Thyroid gland (tissue), 4 donors: ENCODE results near the gene ADCY9. TPM values are rescaled to one million over a fixed set of nuclear protein-coding genes. Genes with fewer than 3 reads are reported as not detected.
A peak's percentile ranks its signal among the peaks of the same experiment; 100 is the strongest.

Experiments used
- DNase-seq, 2 donors: peaks; one replicate each; pipeline ENCODE4 v3.0.0-alpha.2; 2019
- H3K27ac ChIP-seq, 3 donors: fragments of 200-600 bp; sonication (generic); 1 replicate in 2 of 3; 2 replicates in 1 of 3; pipeline ENCODE4 v1.5.1; 2016 to 2019; ENCODE audit warnings: mild to moderate bottlenecking in 1 of 3, moderate library complexity in 1 of 3
- H3K27me3 ChIP-seq: fragments of 200-600 bp; sonication (generic); one replicate; pipeline ENCODE4 v1.5.1; 2019
- H3K36me3 ChIP-seq, 2 donors: fragments of 200-600 bp; sonication (generic); one replicate each; pipeline ENCODE4 v1.5.1; 2016 to 2019
- H3K4me1 ChIP-seq, 2 donors: fragments of 200-600 bp; sonication (generic); one replicate each; pipeline ENCODE4 v1.5.1; 2017 to 2019
- H3K4me3 ChIP-seq, 3 donors: fragments of 200-600 bp; sonication (generic); replicated peaks in 1 of 3; 1 replicate in 2 of 3; 2 replicates in 1 of 3; pipeline ENCODE4 v1.5.1; 2016; ENCODE audit warnings: mild to moderate bottlenecking in 1 of 3
- H3K9me3 ChIP-seq: fragments of 200-600 bp; sonication (generic); one replicate; pipeline ENCODE4 v1.5.1; 2017
- POLR2A ChIP-seq, 2 donors: fragments of 450-650 bp; IDR thresholded peaks; one replicate each; pipeline ENCODE4 v1.6.1; 2017; ENCODE audit warnings: antibody characterized with exemption in 2 of 2, mild to moderate bottlenecking in 2 of 2, moderate library complexity in 1 of 2
- WGBS, 2 donors: methylation state at CpG; one replicate each; pipeline ENCODE4 v1.1.5; 2017; 5-methylcytosine and 5-hydroxymethylcytosine counted together
- intact Hi-C: fragments of 100-400 bp; cut with DNase I; formaldehyde crosslinking; loops from one replicate; pipeline ENCODE4 v1.15.1; 2023
- total RNA-seq, 4 donors: library from RNA; depleted of rRNA; stranded (reverse); fragments of >200 nt; gene quantifications; one replicate each; pipeline ENCODE4 v1.2.3, GENCODE V29; 2016
- TF ChIP-seq, protein P1 (sequence below), 6 experiments: fragments of 200-600 bp in 3 of 6; fragments of 450-650 bp in 3 of 6; sonication (generic) in 3 of 6; IDR thresholded peaks; one replicate each; pipeline ENCODE4 v1.5.1; 2016 to 2019; ENCODE audit warnings: antibody characterized with exemption in 6 of 6, mild to moderate bottlenecking in 2 of 6, inconsistent platforms in 1 of 6, moderate library complexity in 1 of 6

Gene ADCY9
- total RNA-seq, 4 donors from 2014 or later = 61.4 to 123 (median 94.1) TPM

DNA sequence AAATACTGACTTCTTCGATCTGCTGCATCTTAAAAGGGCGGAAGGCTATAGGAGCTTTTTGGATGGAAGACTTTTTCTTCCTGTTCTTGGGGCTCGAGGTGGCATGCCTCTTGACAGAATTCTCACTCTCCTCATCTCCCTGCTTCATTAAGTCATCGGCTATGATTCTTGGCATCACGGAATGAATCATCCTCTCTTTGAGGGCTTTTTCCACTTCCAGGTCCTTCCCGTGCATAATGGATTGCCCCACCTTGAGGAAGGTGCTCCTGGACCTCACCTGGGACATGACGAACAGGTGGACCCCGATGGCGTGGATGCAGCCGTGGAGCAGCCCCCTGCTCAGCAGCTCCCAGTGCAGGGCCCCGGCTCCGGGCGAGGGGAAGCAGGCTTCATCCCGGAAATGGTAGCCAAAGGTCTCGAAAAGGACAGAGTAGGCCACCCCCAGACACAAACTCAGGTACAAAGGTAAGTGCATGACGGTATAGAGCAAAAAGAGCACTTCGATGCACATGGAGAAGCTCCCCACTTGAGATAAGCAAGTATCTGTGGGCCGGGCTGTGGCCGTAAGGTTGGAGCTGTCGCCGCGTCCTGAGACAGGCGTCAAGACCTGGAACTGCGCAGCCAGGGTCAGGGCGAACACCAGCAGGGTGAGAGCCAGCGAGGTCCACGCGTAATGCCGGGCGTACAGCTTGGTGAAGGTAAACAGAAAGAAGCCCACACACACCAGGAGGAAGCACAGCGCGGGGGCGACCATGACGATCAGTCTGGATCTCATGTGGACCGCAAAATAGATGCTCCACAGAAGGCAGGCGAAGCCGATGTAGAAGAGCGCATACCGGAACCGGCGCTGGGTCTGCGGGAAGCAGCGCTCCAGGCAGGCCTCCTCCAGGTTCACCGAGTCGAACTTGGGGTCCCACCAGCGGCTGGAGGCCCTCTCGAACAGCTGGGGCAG, 1.7 kb downstream of the ADCY9 start:
- no peaks in the 10 kb centered on the region for H3K9me3 ChIP-seq
- H3K4me3 ChIP-seq = peak overlapping the region; percentile 66 to 69 (median 68)
- WGBS, 2 donors = 36 to 39% methylated on average over 36 to 39 of the region's 47 CpGs
- H3K36me3 ChIP-seq = no peaks in the 10 kb centered on the region
- TF ChIP-seq POLR2A (IDR thresholded peaks at IDR 0.05) = no peak
- TF ChIP-seq, protein P1, sequence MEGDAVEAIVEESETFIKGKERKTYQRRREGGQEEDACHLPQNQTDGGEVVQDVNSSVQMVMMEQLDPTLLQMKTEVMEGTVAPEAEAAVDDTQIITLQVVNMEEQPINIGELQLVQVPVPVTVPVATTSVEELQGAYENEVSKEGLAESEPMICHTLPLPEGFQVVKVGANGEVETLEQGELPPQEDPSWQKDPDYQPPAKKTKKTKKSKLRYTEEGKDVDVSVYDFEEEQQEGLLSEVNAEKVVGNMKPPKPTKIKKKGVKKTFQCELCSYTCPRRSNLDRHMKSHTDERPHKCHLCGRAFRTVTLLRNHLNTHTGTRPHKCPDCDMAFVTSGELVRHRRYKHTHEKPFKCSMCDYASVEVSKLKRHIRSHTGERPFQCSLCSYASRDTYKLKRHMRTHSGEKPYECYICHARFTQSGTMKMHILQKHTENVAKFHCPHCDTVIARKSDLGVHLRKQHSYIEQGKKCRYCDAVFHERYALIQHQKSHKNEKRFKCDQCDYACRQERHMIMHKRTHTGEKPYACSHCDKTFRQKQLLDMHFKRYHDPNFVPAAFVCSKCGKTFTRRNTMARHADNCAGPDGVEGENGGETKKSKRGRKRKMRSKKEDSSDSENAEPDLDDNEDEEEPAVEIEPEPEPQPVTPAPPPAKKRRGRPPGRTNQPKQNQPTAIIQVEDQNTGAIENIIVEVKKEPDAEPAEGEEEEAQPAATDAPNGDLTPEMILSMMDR (IDR thresholded peaks at IDR 0.05) = no peak
- intact Hi-C loops = loop anchor here (10.0 kb wide), 1 partner anchor 180 kb away; no protein-coding TSS in a partner anchor
- peak overlapping the region; percentile 82 to 97 (median 92) for H3K27ac ChIP-seq
- no peaks in the 10 kb centered on the region for H3K27me3 ChIP-seq
- peak in 1 of 2 donors; percentile 52 for DNase-seq
- H3K4me1 ChIP-seq = peaks cover 16 to 26% of the 10 kb centered on the region in 2 donors

DNA sequence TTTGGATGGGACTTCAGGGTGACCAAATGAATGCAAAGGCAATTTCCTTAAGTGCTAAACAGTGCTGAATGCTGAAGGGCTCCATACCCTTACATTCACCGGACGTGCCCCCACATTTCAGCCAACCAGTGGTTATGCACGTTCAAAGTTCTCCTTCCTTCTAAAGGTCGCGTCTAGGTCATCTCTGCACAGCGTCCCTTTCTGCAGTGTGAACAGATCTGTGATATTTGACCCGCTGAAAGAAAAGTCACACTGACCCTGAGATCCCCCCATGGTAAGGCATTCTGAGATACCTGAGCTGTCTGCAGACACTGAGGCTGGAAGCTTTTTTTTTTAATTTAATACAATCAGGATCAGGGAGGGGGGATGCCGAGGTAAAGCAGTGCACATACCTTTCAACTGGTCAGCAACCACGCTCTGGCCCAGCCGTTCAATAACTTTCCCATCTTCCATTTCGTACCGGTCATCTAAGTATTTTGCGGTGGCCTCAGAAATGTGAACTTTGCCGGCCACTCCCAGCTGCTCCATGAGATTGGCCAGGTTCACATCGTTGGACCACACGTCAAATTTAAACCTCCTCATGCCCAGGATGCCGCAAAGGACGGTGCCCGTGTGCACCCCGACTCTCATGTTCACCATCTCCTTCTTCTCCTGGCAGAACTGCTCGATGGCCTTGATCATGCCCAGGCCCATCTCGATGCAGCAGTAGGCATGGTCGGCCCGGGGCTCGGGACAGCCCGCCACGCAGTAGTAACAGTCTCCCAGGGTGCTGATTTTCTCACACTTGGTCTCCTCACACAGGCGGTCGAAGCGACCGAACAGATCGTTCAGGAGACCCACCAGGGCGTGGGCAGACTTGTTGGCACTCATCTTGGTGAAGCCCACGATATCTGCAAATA, 2.6 kb downstream of the ADCY9 start:
- Histone ChIP-seq H3K4me3 (peak overlapping the region; percentile 66 to 69 (median 68)), H3K27ac (peak overlapping the region; percentile 82 to 97 (median 92)), H3K9me3 (no peaks in the 10 kb centered on the region), H3K4me1 (peaks cover 23 to 26% of the 10 kb centered on the region in 2 donors), H3K36me3 (no peaks in the 10 kb centered on the region), H3K27me3 (no peaks in the 10 kb centered on the region)
- DNase-seq = peak in 1 of 2 donors; percentile 24
- TF ChIP-seq, protein P1 (IDR thresholded peaks at IDR 0.05) = no peak
- TF ChIP-seq POLR2A (IDR thresholded peaks at IDR 0.05) = no peak
- intact Hi-C loops = loop anchor here (10.0 kb wide), 1 partner anchor 179 kb away; no protein-coding TSS in a partner anchor
- WGBS, 2 donors = 42 to 50% methylated on average over 26 to 34 of the region's 34 CpGs

DNA sequence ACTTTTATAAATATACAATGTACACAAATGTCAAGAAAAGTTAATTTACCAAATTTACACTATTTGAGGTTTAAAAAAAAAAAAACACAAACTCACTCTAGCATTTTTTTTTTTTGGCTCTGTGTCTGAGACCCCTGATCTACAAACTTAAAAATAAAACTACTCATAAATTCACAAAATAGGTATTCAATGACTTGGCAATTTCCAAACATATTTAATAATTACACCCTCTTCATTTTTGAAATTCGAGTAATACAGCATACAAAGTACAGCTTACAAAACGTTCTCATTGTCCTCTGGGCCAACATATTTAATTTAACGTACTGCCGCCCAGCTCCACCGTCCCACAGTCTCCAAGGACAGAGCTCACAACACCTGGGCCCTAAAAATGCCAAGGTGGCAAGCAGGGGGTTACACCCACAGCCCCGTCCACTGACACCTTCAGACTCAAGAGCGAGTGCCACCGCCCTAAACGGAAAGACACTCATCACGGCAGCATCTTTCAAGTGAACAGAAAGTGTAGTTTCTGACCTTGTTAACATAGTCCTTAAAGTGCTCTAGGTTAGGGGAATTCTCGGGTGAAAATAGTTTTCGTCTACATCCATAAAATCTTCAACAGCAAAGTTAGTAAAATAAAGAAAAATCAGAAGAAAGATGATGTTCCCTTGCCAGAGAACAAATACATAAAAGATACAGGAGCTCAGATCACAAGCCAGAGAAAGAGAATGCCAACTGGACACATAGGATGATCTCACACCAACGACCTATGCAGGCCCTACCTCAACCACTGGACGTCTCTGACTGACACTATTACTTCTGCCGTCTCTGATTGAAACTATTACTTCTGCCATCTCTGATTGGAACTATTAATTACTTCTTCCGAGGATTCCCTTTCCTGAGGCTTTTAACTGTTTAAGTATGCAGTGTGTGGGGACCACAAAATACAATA, 4.2 kb downstream of the ADCY9 start:
- TF ChIP-seq, protein P1 (IDR thresholded peaks at IDR 0.05) = no peak
- TF ChIP-seq POLR2A (IDR thresholded peaks at IDR 0.05) = peak in 1 of 2 donors; percentile 48
- intact Hi-C loops = loop anchor here (10.0 kb wide), 1 partner anchor 177 kb away; no protein-coding TSS in a partner anchor
- peaks cover 23 to 33% of the 10 kb centered on the region in 2 donors for H3K4me1 ChIP-seq
- DNase-seq = peak in 1 of 2 donors; percentile 47
- peak overlapping the region; percentile 29 to 69 (median 66) for H3K4me3 ChIP-seq
- H3K9me3 ChIP-seq = no peaks in the 10 kb centered on the region
- no peaks in the 10 kb centered on the region for H3K27me3 ChIP-seq
- H3K36me3 ChIP-seq = no peaks in the 10 kb centered on the region
- peak overlapping the region; percentile 82 to 97 (median 92) for H3K27ac ChIP-seq
- 17 to 20% methylated on average over 16 of the region's 16 CpGs for WGBS, 2 donors

DNA sequence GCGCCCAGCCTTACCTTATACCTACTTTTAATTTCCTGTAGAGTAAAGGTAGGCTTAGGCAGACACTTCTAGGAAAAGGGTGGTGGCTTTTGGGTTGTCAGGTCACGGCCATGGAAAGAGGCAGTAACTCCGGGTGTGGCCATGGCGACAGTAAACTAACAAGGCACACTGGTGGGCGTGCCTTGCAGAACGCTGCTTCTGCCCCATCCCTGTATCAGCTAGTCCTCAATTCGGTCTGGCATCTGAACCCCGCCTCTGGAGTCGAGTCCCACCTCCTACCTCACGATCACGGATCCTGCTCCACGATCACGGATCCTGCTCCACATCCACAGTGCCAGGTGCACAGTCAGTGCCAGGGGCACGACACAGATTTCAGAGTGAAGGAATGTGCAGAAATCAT, 5.6 kb downstream of the ADCY9 start:
- TF ChIP-seq, protein P1 (IDR thresholded peaks at IDR 0.05) = no peak
- TF ChIP-seq POLR2A (IDR thresholded peaks at IDR 0.05) = peak in 1 of 2 donors; percentile 64
- peak; percentile 62 to 82 for DNase-seq
- WGBS, 2 donors = 39 to 43% methylated on average over 14 of the region's 14 CpGs
- H3K36me3 ChIP-seq = no peaks in the 10 kb centered on the region
- peaks cover 33 to 39% of the 10 kb centered on the region in 2 donors for H3K4me1 ChIP-seq
- H3K27ac ChIP-seq = peak overlapping the region; percentile 82 to 97 (median 92)
- no peaks in the 10 kb centered on the region for H3K27me3 ChIP-seq
- intact Hi-C loops = loop anchor here (10.0 kb wide), 1 partner anchor 176 kb away; no protein-coding TSS in a partner anchor
- no peaks in the 10 kb centered on the region for H3K9me3 ChIP-seq
- peak overlapping the region in 2 of 3 donors; percentile 1 to 6 for H3K4me3 ChIP-seq
